Ishikawa (cell line): ENCODE results near the gene PRKCE.

Experiments
- CEBPB ChIP-seq: IDR thresholded peaks from 2 replicates; pipeline ENCODE4 v1.6.1; 2012
- CREB1 ChIP-seq: IDR thresholded peaks from 2 replicates; pipeline ENCODE4 v1.6.1; 2012; ENCODE audit warnings: low read depth
- EGR1 ChIP-seq: IDR thresholded peaks from 2 replicates; pipeline ENCODE4 v1.6.1; 2012
- EP300 ChIP-seq: IDR thresholded peaks from 2 replicates; pipeline ENCODE4 v1.6.1; 2012; ENCODE audit warnings: borderline replicate concordance
- FOXM1 ChIP-seq: IDR thresholded peaks from 2 replicates; pipeline ENCODE4 v1.6.1; 2012; ENCODE audit warnings: low read depth, borderline replicate concordance
- NFIC ChIP-seq: IDR thresholded peaks from 2 replicates; pipeline ENCODE4 v1.6.1; 2012
- RAD21 ChIP-seq: IDR thresholded peaks from 2 replicates; pipeline ENCODE4 v1.6.1; 2012; ENCODE audit warnings: low read depth
- REST ChIP-seq: IDR thresholded peaks from 2 replicates; pipeline ENCODE4 v1.6.1; 2012; ENCODE audit warnings: low read depth, mild to moderate bottlenecking
- TAF1 ChIP-seq: IDR thresholded peaks from 2 replicates; pipeline ENCODE4 v1.6.1; 2012; ENCODE audit warnings: low read depth, mild to moderate bottlenecking
- TCF12 ChIP-seq: IDR thresholded peaks from 2 replicates; pipeline ENCODE4 v1.6.1; 2012; ENCODE audit warnings: low read depth
- TEAD4 ChIP-seq: IDR thresholded peaks from 2 replicates; pipeline ENCODE4 v1.6.1; 2012
- USF1 ChIP-seq: IDR thresholded peaks from 2 replicates; pipeline ENCODE4 v1.6.1; 2012
- YY1 ChIP-seq: IDR thresholded peaks from 2 replicates; pipeline ENCODE4 v1.6.1; 2012; ENCODE audit warnings: low read depth
- ZBTB7A ChIP-seq: IDR thresholded peaks from 2 replicates; pipeline ENCODE4 v1.6.1; 2012; ENCODE audit warnings: low read depth
- TF ChIP-seq, protein P1 (sequence below): IDR thresholded peaks from 2 replicates; pipeline ENCODE4 v1.6.1; 2012

PRKCE gene

GRCh38 chr2:45929674-45930395 is 278.4 kb downstream of the PRKCE start:
- TF ChIP-seq USF1 (no peak), RAD21 (no peak), CEBPB (no peak), REST (no peak), TEAD4 (no peak), TCF12 (no peak), TAF1 (no peak), EP300 (no peak), EGR1 (no peak), YY1 (no peak), CREB1 (no peak), ZBTB7A (no peak), FOXM1 (no peak), NFIC (no peak)
- TF ChIP-seq, protein P1, sequence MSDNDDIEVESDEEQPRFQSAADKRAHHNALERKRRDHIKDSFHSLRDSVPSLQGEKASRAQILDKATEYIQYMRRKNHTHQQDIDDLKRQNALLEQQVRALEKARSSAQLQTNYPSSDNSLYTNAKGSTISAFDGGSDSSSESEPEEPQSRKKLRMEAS, result no peak

DNA sequence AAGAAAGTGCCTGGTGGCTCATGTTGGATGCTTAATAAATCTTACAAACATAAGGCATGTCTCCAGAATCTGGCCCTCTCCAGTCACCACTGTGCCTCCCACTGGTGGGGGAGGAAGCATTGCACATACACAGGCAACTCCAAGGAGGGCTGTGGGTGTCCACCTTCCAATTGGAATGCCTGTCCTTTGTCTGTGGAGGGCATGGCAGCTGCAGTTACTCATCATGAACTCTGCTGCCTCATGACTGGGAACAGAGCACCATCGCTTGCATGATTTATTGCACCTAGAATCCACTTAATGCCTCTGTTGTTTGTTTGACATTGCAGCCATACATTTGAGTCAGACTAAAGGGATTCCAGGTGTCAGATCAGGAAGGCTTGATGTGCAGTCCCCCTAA is 278.9 kb downstream of the PRKCE start:
- TF ChIP-seq ZBTB7A (no peak), RAD21 (no peak)

DNA sequence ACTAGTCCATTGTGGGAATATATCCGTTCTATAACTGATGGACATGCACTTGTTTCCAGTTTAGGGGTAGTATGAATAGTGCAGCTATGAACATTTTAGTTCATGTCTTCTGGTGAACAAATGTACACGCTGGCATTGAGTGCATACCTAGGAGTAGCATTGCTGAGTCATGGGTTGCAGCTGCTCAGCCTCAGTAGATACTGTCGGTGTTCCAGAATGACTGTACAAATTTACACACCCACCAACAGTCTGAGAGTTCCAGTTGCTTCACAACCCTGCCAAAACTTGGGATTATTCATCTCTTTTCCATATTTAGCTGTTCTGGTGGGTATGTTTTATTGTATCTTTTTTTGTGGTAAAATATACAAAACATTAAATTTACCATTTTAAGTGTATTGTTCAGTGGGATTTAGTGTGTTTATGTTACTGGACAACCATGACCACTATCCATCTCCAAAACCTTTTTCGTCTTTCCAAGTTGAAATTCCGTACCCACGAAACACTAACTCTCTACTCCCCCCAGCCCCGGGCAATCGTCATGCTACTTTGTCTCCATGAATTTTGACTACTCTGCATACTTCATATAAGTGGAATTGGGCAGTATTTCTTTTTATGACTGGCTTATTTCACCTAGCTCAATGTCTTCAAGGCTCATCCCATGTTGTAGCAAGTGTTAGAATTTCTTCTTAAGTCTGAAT is 281.0 kb downstream of the PRKCE start:
- no peak for TF ChIP-seq TAF1
- no peak for TF ChIP-seq TCF12
- no peak for TF ChIP-seq FOXM1
- TF ChIP-seq CREB1, result no peak
- no peak for TF ChIP-seq CEBPB
- no peak for TF ChIP-seq RAD21
- TF ChIP-seq REST, result no peak
- TF ChIP-seq EP300, result no peak
- no peak for TF ChIP-seq USF1
- TF ChIP-seq TEAD4, result no peak
- no peak for TF ChIP-seq YY1
- TF ChIP-seq, protein P1, result no peak

DNA sequence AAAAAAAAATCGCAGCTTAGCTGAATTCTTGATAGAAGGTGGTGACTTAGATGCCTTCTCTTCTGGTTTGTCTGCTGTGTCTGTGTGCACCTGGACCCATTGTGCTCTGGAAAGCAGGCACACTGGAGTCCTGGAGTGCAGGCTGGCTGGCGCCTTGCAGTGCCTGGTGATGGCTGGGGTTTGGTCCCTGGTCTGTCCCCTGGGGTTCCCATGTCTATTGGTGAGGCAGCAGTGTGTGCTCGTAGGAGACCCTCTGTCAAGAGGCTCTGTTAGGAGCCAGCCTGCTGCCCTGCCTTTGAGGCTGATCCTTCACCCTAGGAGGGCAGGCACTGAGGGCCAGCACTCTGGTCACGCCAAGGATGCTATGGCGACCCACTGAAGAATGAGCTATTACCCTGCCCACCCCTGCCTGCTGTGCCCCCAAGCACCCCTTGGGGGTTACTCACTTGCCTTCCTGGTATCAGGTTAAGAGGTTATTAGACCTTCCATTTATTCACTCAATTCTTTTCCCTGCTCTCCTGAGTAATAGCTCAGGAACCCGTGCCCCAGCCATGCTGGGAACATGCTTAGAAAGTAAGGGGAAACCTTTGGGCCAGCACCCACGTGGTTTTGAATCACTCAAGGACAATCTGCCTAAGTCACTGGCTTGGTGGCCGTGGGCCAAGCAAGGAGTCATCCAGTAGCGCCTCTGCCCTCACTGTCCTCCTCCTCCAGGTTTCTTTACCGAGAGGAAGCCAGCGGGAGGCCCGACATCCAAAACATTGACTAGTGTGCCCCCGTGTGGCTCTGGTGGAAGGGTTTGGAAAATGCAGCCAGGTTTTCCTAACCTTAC is 284.5 kb downstream of the PRKCE start:
- peak; percentile 17; the same call in 1 of the 2 replicates for TF ChIP-seq EP300
- TF ChIP-seq CEBPB, result no peak
- TF ChIP-seq CREB1, result no peak
- TF ChIP-seq ZBTB7A, result no peak
- TF ChIP-seq NFIC, result peak; percentile 86
- 0 out of 2 replicates have a peak, but pooled peaks have one; percentile 49 for TF ChIP-seq TCF12
- peak; percentile 26; the same call in 1 of the 2 replicates for TF ChIP-seq TEAD4
- TF ChIP-seq, protein P1, result peak; percentile 63
- no peak for TF ChIP-seq REST
- no peak for TF ChIP-seq EGR1
- peak; percentile 94 for TF ChIP-seq RAD21
- TF ChIP-seq TAF1, result no peak
- TF ChIP-seq YY1, result no peak
- no peak; the same call in 1 of the 2 replicates for TF ChIP-seq FOXM1
- peak; percentile 71; the same call in 1 of the 2 replicates for TF ChIP-seq USF1
